ENCODE measurements around the gene ATF5.

The ATF5 gene

GRCh38 chr19:49894879-49895565, 34.0 kb upstream of the ATF5 start:
- DNase-seq = no peak

- DNase-seq = no peak
Measured at GRCh38 chr19:49895566-49896297, 33.3 kb upstream of the ATF5 start.

GRCh38 chr19:49896863-49897621, 32.0 kb upstream of the ATF5 start, which contains the start of gene IL4I1:
IL4I1 (minus strand) TSS chr19:49896887; CDS start chr19:49896160, 727 bp downstream.
- no peak for DNase-seq

- no peak for DNase-seq
Measured at GRCh38 chr19:49904136-49904535, 24.9 kb upstream of the ATF5 start.

- no peak for DNase-seq
Measured at GRCh38 chr19:49906879-49907564, 22.0 kb upstream of the ATF5 start.

- DNase-seq = no peak
Measured at GRCh38 chr19:49907745-49908446, 21.1 kb upstream of the ATF5 start.

GRCh38 chr19:49908480-49909420, 20.3 kb upstream of the ATF5 start:
- DNase-seq = no peak

- DNase-seq = no peak
Measured at GRCh38 chr19:49910179-49910578, 18.8 kb upstream of the ATF5 start.

GRCh38 chr19:49911381-49912145, 17.4 kb upstream of the ATF5 start:
- DNase-seq = no peak

GRCh38 chr19:49912965-49913685, 15.9 kb upstream of the ATF5 start:
- DNase-seq = no peak

- DNase-seq = no peak
Measured at GRCh38 chr19:49913720-49914119, 15.3 kb upstream of the ATF5 start.

GRCh38 chr19:49915271-49915670, 13.7 kb upstream of the ATF5 start:
- no peak for DNase-seq

- no peak for DNase-seq
Measured at GRCh38 chr19:49916839-49917733, 11.9 kb upstream of the ATF5 start.

- no peak for DNase-seq
Measured at GRCh38 chr19:49918089-49918488, 10.9 kb upstream of the ATF5 start.

- no peak for DNase-seq
Measured at GRCh38 chr19:49920624-49921363, 8.2 kb upstream of the ATF5 start.

GRCh38 chr19:49921871-49922795, 6.9 kb upstream of the ATF5 start:
- DNase-seq = no peak
